Measurements from ENCODE around the gene PSMC5.

GRCh38 chr17:63834431-63835166 lies 7.4 kb downstream of the PSMC5 start:
- TF ChIP-seq CTCF (IDR thresholded peaks at IDR 0.05) (no peak), POLR2A (IDR thresholded peaks at IDR 0.05) (no peak)

Measured in ovary (tissue), 3 donors.